ENCODE measurements around the gene FAHD1.

FAHD1 gene

DNA sequence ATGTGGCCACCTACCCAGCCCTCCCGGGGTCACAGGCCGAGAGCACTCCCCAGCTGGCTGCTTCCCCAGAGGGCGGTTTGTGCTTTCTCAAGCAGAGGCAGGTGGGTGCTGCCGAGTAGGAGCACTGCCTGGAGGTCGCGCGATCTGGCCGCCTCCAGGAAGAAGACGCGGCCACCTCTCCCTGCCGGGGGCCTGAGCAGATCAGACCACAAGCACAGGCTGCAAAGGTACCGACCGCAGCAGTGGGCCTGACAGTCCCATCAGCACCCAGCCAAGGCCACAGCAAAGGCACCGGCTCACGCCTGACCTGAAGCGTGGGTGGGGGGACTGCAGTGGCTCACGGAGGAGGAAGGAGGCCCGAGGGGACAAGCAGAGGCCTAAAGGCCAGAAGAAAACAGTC, 18.3 kb upstream of the FAHD1 start:
- TF ChIP-seq, protein P1, sequence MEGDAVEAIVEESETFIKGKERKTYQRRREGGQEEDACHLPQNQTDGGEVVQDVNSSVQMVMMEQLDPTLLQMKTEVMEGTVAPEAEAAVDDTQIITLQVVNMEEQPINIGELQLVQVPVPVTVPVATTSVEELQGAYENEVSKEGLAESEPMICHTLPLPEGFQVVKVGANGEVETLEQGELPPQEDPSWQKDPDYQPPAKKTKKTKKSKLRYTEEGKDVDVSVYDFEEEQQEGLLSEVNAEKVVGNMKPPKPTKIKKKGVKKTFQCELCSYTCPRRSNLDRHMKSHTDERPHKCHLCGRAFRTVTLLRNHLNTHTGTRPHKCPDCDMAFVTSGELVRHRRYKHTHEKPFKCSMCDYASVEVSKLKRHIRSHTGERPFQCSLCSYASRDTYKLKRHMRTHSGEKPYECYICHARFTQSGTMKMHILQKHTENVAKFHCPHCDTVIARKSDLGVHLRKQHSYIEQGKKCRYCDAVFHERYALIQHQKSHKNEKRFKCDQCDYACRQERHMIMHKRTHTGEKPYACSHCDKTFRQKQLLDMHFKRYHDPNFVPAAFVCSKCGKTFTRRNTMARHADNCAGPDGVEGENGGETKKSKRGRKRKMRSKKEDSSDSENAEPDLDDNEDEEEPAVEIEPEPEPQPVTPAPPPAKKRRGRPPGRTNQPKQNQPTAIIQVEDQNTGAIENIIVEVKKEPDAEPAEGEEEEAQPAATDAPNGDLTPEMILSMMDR (IDR thresholded peaks at IDR 0.05; ENCODE audit: insufficient read depth, low read length, poor library complexity, severe bottlenecking): no peak
- TF ChIP-seq EZH2phosphoT487 (conservative IDR thresholded peaks at IDR 0.05; ENCODE audit: low read length): no peak

DNA sequence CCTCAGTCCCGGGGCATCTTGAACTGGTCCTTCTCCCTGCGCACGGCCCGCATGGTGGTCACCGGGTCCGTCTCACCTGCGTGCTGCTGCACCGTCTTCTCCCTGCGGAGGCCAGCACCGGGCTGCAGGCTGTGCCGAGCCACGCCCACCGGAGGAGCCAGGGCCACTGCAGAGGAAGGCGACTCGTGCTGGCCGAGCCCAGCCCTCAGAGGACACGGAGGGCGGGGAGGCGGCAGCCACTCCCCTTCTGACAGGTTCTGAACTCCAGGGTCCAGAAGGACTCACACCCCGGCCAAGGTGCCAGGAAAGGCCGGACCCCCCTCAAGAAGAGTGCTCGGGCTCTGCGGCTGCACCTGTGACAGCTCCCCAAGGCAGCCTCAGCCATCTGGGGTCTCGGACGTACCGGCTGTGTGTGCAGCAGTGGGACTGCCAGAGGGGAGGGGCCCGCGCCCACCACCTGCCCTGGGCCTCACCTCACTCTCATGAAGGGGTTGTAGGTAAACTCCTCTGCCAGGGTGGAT, 17.7 kb upstream of the FAHD1 start:
- H3K9me2 ChIP-seq (replicated peaks; ENCODE audit: insufficient read depth, low read length): no peaks in the 10 kb centered on the region
- no peaks in the 10 kb centered on the region for H3K79me2 ChIP-seq (ENCODE audit: insufficient read depth, low read length)
- H3F3A ChIP-seq (ENCODE audit: insufficient read depth): no peaks in the 10 kb centered on the region
- TF ChIP-seq, protein P1 (IDR thresholded peaks at IDR 0.05; ENCODE audit: insufficient read depth, low read length, poor library complexity, severe bottlenecking): no peak
- TF ChIP-seq EZH2phosphoT487 (conservative IDR thresholded peaks at IDR 0.05; ENCODE audit: low read length): no peak
- no peak overlapping the region for H3K9ac ChIP-seq (ENCODE audit: low read length)
- H3K9me3 ChIP-seq (ENCODE audit: insufficient read depth, low read length): no peaks in the 10 kb centered on the region
- no peak overlapping the region for H3K27ac ChIP-seq (ENCODE audit: low read depth, low read length)
- no peak overlapping the region for H3K4me2 ChIP-seq (ENCODE audit: low read depth, low read length, poor library complexity, severe bottlenecking)
- H2AFZ ChIP-seq (ENCODE audit: low read depth, low read length, severe bottlenecking): no peak overlapping the region
- no peaks in the 10 kb centered on the region for H4K20me1 ChIP-seq (ENCODE audit: low read depth, low read length)
- H3K4me3 ChIP-seq (ENCODE audit: insufficient read depth, low read length, poor library complexity, severe bottlenecking): no peak overlapping the region
- no peaks in the 10 kb centered on the region for H3K36me3 ChIP-seq (ENCODE audit: low read length)
- no peaks in the 10 kb centered on the region for H3K27me3 ChIP-seq (ENCODE audit: low read length)

More for the DNA sequence above, 18.3 kb upstream of the FAHD1 start:
- no peaks in the 10 kb centered on the region for H3K36me3 ChIP-seq (ENCODE audit: low read length)
- H3K9me3 ChIP-seq (ENCODE audit: insufficient read depth, low read length): no peaks in the 10 kb centered on the region
- no peak overlapping the region for H3K9ac ChIP-seq (ENCODE audit: low read length)
- no peaks in the 10 kb centered on the region for H3K79me2 ChIP-seq (ENCODE audit: insufficient read depth, low read length)
- no peaks in the 10 kb centered on the region for H3F3A ChIP-seq (ENCODE audit: insufficient read depth)
- H3K4me2 ChIP-seq (ENCODE audit: low read depth, low read length, poor library complexity, severe bottlenecking): no peak overlapping the region
- no peak overlapping the region for H3K4me3 ChIP-seq (ENCODE audit: insufficient read depth, low read length, poor library complexity, severe bottlenecking)
- no peak overlapping the region for H2AFZ ChIP-seq (ENCODE audit: low read depth, low read length, severe bottlenecking)
- H3K9me2 ChIP-seq (replicated peaks; ENCODE audit: insufficient read depth, low read length): no peaks in the 10 kb centered on the region
- H3K27ac ChIP-seq (ENCODE audit: low read depth, low read length): no peak overlapping the region
- no peaks in the 10 kb centered on the region for H4K20me1 ChIP-seq (ENCODE audit: low read depth, low read length)
- no peaks in the 10 kb centered on the region for H3K27me3 ChIP-seq (ENCODE audit: low read length)

DNA sequence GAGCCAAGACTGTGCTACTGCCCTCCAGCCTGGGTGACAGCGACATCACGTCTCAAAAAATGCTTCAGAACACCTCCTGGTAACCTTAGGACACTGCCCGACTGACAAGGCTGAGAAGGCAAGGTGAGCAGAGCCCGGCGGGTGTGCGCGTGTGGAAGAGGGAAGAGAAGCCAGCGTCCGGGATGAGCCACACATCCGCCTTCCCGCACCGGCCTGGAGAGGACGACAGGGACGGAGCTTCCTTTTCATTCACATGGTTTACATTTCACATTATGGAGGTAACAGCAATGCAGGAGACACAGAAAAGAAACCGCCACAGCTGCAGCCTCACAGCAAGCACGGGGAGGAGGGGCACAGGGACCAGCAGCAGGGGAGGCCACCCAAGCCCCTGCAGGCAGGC, 16.9 kb upstream of the FAHD1 start:
- Histone ChIP-seq H3K9me3 (ENCODE audit: insufficient read depth, low read length) (no peaks in the 10 kb centered on the region), H3K9ac (ENCODE audit: low read length) (no peak overlapping the region), H3K27ac (ENCODE audit: low read depth, low read length) (no peak overlapping the region), H3K36me3 (ENCODE audit: low read length) (no peaks in the 10 kb centered on the region), H3K27me3 (ENCODE audit: low read length) (no peaks in the 10 kb centered on the region), H3K4me2 (ENCODE audit: low read depth, low read length, poor library complexity, severe bottlenecking) (no peak overlapping the region), H4K20me1 (ENCODE audit: low read depth, low read length) (no peaks in the 10 kb centered on the region), H3K4me3 (ENCODE audit: insufficient read depth, low read length, poor library complexity, severe bottlenecking) (no peak overlapping the region), H3K9me2 (replicated peaks; ENCODE audit: insufficient read depth, low read length) (no peaks in the 10 kb centered on the region), H3F3A (ENCODE audit: insufficient read depth) (no peaks in the 10 kb centered on the region), H2AFZ (ENCODE audit: low read depth, low read length, severe bottlenecking) (no peak overlapping the region), H3K79me2 (ENCODE audit: insufficient read depth, low read length) (no peaks in the 10 kb centered on the region)
- TF ChIP-seq, protein P1 (IDR thresholded peaks at IDR 0.05; ENCODE audit: insufficient read depth, low read length, poor library complexity, severe bottlenecking): no peak
- TF ChIP-seq EZH2phosphoT487 (conservative IDR thresholded peaks at IDR 0.05; ENCODE audit: low read length): no peak
